ENCODE measurements around the gene KHK.

Gene KHK

DNA sequence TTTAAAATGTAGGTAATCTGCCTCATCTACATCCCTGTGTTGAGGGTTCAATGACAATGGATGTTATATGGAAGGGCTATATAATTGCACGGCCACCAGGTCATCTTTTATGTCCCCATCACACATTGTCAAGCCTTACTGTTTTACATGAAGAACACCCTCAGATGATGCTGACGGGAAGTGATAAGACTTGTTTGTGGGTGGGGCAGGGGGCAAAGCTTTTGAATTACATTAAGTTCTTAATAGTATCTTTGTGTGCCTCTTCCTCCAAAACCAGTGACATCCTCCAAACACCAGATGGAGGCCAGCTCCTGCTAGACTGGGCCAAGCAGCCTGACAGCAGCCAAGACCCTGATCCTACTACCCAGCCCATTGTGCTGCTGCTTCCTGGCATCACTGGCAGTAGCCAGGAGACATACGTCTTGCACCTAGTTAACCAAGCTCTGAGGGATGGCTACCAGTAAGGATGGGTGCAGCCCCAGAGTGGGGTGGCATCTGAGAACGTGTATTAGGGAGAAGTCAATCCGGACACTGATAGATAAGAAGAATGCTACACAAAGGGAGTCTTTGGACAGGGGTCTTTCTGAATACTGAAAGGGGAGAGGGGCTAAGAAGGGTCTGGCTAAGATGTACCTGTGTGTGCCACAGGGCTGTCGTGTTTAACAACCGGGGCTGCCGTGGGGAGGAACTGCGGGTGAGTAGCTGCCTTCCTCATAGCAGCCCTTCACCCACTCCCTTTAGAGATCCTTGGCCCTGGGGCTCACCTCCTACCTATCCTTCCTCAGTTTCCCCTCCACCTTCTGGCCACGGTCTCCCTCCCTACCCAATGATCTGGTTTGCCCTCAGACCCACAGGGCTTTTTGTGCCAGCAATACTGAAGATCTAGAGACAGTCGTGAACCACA lies 42.3 kb downstream of the KHK start:
- DNase-seq (ENCODE audit: low read depth), result no peak

DNA sequence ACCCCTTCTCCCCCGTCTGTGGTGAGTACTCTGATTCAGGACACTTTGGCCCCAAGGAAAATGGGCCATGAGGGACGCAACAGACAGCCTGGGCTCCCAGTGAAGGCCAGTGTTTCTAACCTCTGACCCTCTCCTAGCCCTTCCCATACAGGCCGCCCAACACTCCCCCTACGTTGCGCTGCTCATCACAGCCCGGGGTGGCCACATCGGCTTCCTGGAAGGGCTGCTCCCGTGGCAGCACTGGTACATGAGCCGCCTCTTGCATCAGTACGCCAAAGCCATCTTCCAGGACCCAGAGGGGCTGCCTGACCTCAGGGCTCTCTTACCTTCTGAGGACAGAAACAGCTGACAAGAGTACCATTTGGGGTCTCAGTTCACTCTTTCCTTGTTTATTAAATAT lies 43.8 kb downstream of the KHK start:
- DNase-seq (ENCODE audit: low read depth), result no peak

- DNase-seq (ENCODE audit: low read depth), result no peak
Observed at GRCh38 chr2:27131429-27131828, 44.9 kb downstream of the KHK start.

GRCh38 chr2:27133195-27133875 lies 46.8 kb downstream of the KHK start:
- DNase-seq (ENCODE audit: low read depth), result no peak

- peak; percentile 88 for DNase-seq (ENCODE audit: low read depth)
Observed at GRCh38 chr2:27133905-27134780, 47.6 kb downstream of the KHK start, which contains the start of gene PREB. TSS of gene PREB (minus strand) at chr2:27134636. CDS start at chr2:27134421, 215 bp downstream.

- no peak for DNase-seq (ENCODE audit: low read depth)
Observed at GRCh38 chr2:27134781-27135477, 48.4 kb downstream of the KHK start.

- DNase-seq (ENCODE audit: low read depth), result no peak
Observed at GRCh38 chr2:27135478-27135955, 48.9 kb downstream of the KHK start.

- DNase-seq (ENCODE audit: low read depth), result no peak
Observed at GRCh38 chr2:27136751-27137150, 50.2 kb downstream of the KHK start.

- DNase-seq (ENCODE audit: low read depth), result no peak
Observed at GRCh38 chr2:27137322-27137935, 50.9 kb downstream of the KHK start.

DNA sequence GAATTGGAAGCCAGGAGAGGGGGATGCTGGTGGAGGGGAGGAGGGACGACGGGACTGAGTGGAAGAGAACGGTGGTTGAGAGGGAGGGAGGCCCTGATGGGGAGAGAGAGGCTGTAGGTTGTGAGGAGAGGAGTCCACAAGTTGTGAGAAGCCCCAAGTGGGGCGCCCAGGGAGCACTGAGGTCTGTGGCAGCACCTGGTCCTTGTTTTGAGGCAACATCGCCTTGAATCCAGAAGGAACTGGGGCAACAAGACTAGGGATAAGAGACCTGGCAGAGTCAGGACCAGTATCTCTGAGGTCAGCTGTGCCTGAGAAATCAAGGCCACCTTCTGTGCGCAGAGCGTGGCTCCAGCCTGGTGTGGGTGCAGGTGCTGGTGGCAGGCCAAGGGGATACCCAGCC lies 51.5 kb downstream of the KHK start:
- DNase-seq (ENCODE audit: low read depth), result no peak

DNA sequence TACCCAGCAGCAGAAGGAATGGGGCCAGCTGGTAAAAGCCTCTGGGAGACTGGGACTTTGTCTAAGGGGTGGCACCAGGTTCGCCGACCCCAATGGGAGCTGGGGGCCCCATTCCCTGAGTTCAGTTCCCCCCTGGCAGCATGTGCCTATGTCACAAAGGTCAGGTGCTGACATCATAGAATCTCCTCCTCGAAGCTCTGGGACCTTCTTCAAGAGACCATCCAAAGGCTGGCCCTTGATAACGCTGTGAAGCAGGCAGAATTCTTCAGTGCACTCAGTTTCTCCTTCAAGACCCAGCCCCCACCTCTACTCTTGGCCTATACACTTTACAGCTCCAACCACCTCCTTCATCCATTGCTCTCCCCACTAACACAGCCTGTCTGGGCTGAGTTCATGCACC lies 52.7 kb downstream of the KHK start, which contains the start of gene PRR30:
Gene PRR30, minus strand, starts transcription at position 101 of the 400 bp plus-strand sequence. CDS start 1,081 bp downstream, outside the sequence.
- DNase-seq (ENCODE audit: low read depth), result no peak

DNA sequence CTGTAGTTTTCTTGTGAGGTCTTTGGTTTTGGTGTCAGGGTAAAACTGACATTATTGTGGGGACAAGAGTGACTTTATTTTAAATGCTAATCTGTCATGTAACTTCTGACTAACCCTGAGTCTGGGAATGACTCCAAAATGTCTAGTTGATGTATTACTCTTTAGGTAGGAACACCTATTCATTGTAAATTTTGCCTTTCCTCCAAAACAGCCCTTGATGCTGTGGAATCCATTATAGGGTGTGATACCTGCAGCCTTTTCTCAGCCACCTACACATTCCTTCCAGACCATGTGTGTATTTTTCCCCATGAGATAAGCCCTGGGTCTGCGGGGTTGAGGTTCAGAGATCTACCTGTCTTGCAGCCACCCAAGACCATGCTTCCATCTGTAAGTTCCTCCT lies 56.7 kb downstream of the KHK start:
- no peak for DNase-seq (ENCODE audit: low read depth)

- DNase-seq (ENCODE audit: low read depth), result no peak
Observed at GRCh38 chr2:27145682-27146081, 59.1 kb downstream of the KHK start.

DNA sequence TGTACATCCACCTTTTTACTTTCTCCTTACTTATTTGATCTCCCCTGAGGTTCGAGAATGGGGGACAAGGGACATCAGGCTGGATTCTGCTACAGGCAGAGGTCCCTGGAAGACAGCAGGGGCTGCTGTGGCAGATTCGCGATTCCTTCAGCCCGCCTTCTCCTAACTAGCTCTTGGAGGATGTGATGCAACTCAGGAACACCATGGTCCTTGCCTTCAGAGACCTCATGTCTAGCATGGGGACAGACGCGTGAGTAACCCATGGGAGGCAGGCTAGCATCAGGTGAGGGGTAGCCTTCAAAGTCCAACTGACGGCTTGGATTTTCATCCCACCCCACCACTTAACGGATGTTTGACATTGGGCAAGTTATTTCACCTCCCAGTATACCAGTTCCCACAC lies 61.4 kb downstream of the KHK start:
- DNase-seq (ENCODE audit: low read depth), result no peak

GRCh38 chr2:27148801-27149439 lies 62.3 kb downstream of the KHK start, which contains the start of gene TCF23:
TSS of gene TCF23 (plus strand) at chr2:27149004. CDS start at chr2:27149134, 130 bp downstream.
- no peak for DNase-seq (ENCODE audit: low read depth)

GRCh38 chr2:27149570-27150405 lies 63.2 kb downstream of the KHK start:
- no peak for DNase-seq (ENCODE audit: low read depth)
